OCI-LY7 (cell line): ENCODE measurements around the gene ADGRF3. TPM values are rescaled to one million over a fixed set of nuclear protein-coding genes. Genes with fewer than 3 reads are reported as not detected.

Experiments
- BruUV-seq: library from RNA; stranded (reverse); fragments of 400-500 nt; replicated peaks from 2 replicates; lab custom pipeline; 2021; lab: Mats Ljungman, UMichigan
- CTCF ChIA-PET: fragments of 300-600 bp; sonication (Branson Sonifier 250); formaldehyde crosslinking; loops from one replicate; lab custom pipeline; 2022; ENCODE audit warnings: antibody characterized with exemption; ENCODE audit not compliant: unreplicated experiment; lab: Charles Lee
- POLR2A ChIA-PET: fragments of 300-600 bp; sonication (Branson Sonifier 250); formaldehyde crosslinking; loops from one replicate; lab custom pipeline; 2022; ENCODE audit warnings: antibody characterized with exemption; lab: Charles Lee
- DNase-seq: peaks from one replicate; pipeline ENCODE4 v3.0.0-alpha.2; 2015; ENCODE audit warnings: low spot score
- H2AFZ ChIP-seq: fragments of 200-600 bp; sonication (generic), shearing (Covaris generic); 2 replicates; pipeline ENCODE4 v1.6.1; 2014; ENCODE audit warnings: mild to moderate bottlenecking, antibody characterized with exemption, low read length, moderate library complexity
- H3K27ac ChIP-seq: fragments of 200-600 bp; sonication (generic); 2 replicates; pipeline ENCODE4 v1.5.1; 2014; ENCODE audit warnings: mixed run types, low read depth, mild to moderate bottlenecking, moderate library complexity, low read length, inconsistent platforms; ENCODE audit not compliant: poor library complexity, severe bottlenecking
- H3K36me3 ChIP-seq: fragments of 200-600 bp; sonication (generic); 2 replicates; pipeline ENCODE4 v1.6.1; 2014; ENCODE audit warnings: mild to moderate bottlenecking, antibody characterized with exemption, low read length, moderate library complexity, mixed read lengths; ENCODE audit not compliant: insufficient read depth
- H3K4me1 ChIP-seq: fragments of 200-600 bp; sonication (generic); 2 replicates; pipeline ENCODE4 v1.5.1; 2014; ENCODE audit warnings: mild to moderate bottlenecking, low read length; ENCODE audit not compliant: insufficient read depth, poor library complexity, severe bottlenecking
- H3K4me2 ChIP-seq: fragments of 200-600 bp; sonication (generic); 2 replicates; pipeline ENCODE4 v1.6.1; 2014; ENCODE audit warnings: mild to moderate bottlenecking, low read length
- H3K4me3 ChIP-seq: fragments of 200-600 bp; sonication (generic); 2 replicates; pipeline ENCODE4 v1.5.1; 2014; ENCODE audit warnings: mild to moderate bottlenecking, low read depth, low read length; ENCODE audit not compliant: poor library complexity, severe bottlenecking
- H3K79me2 ChIP-seq: fragments of 200-600 bp; sonication (generic); 2 replicates; pipeline ENCODE4 v1.6.1; 2016; ENCODE audit warnings: low read depth, mild to moderate bottlenecking, low read length, moderate library complexity, mixed read lengths; ENCODE audit not compliant: insufficient read depth
- H3K9me2 ChIP-seq: fragments of 200-600 bp; sonication (generic); 2 replicates; pipeline ENCODE4 v1.6.1; 2016; ENCODE audit warnings: mild to moderate bottlenecking, low read length, mixed read lengths; ENCODE audit not compliant: insufficient read depth
- H3K9me3 ChIP-seq: fragments of 200-600 bp; sonication (generic); 2 replicates; pipeline ENCODE4 v1.6.1; 2014; ENCODE audit warnings: mild to moderate bottlenecking, mixed run types, low read length, mixed read lengths
- H4K20me1 ChIP-seq: fragments of 200-600 bp; sonication (generic); 2 replicates; pipeline ENCODE4 v1.6.1; 2014; ENCODE audit warnings: mild to moderate bottlenecking, antibody characterized with exemption, low read length, moderate library complexity, mixed read lengths; ENCODE audit not compliant: insufficient read depth
- CTCF ChIP-seq: fragments of 200-600 bp; sonication (generic); conservative IDR thresholded peaks from 2 replicates; pipeline ENCODE4 v1.5.1; 2014; ENCODE audit warnings: mild to moderate bottlenecking, antibody characterized with exemption, low read length, moderate library complexity, mixed read lengths
- EZH2phosphoT487 ChIP-seq: fragments of 200-600 bp; sonication (generic); IDR thresholded peaks from 2 replicates; pipeline ENCODE4 v1.6.1; 2018; ENCODE audit warnings: low read depth, borderline replicate concordance, mild to moderate bottlenecking, mixed run types, antibody characterized with exemption, low read length, moderate library complexity, mixed read lengths
- intact Hi-C: fragments of 100-400 bp; cut with micrococcal nuclease; formaldehyde crosslinking; loops from one replicate; pipeline ENCODE4 v1.10.0; 2022; ENCODE audit not compliant: unreplicated experiment
- total RNA-seq, 2 experiments: library from RNA; depleted of rRNA in 1 of 2; stranded (reverse); fragments of >200 nt in 1 of 2; shearing (Covaris generic) in 1 of 2; gene quantifications; 2 replicates each; pipeline ENCODE4 v1.2.3, GENCODE V29; 2014 to 2022

The ADGRF3 gene
- total RNA-seq, 2 experiments from 2014 or later: 3.8 to 4.7 TPM

GRCh38 chr2:26364669-26365068 is 18.1 kb upstream of the ADGRF3 start:
- Histone ChIP-seq H3K9me3 (no peaks in the 10 kb centered on the region; the same call in 1 of the 2 replicates), H3K9me2 (no peaks in the 10 kb centered on the region), H2AFZ (no peak overlapping the region), H3K27ac (no peak overlapping the region), H3K79me2 (peaks cover 58% of the 10 kb centered on the region; the same call in 1 of the 2 replicates), H3K4me1 (no peaks in the 10 kb centered on the region), H4K20me1 (peaks cover 9% of the 10 kb centered on the region), H3K36me3 (peaks cover 68% of the 10 kb centered on the region), H3K4me3 (no peak overlapping the region), H3K4me2 (no peak overlapping the region)
- DNase-seq: no peak
- CTCF ChIA-PET: no interaction called here
- POLR2A ChIA-PET: no interaction called here
- no TSS peak for BruUV-seq
- TF ChIP-seq EZH2phosphoT487 (no peak), CTCF (no peak)
- intact Hi-C loops: no loop called here

GRCh38 chr2:26363958-26364357 is 17.4 kb upstream of the ADGRF3 start:
- intact Hi-C loops: no loop called here
- POLR2A ChIA-PET: no interaction called here
- peaks cover 64% of the 10 kb centered on the region; the same call in 1 of the 2 replicates for H3K79me2 ChIP-seq

More at GRCh38 chr2:26363958-26364357, 17.4 kb upstream of the ADGRF3 start:
- no peaks in the 10 kb centered on the region for H3K9me2 ChIP-seq
- H3K36me3 ChIP-seq: peaks cover 61% of the 10 kb centered on the region
- CTCF ChIA-PET: no interaction called here
- H3K4me2 ChIP-seq: no peak overlapping the region
- H2AFZ ChIP-seq: no peak overlapping the region
- BruUV-seq: no TSS peak
- no peak overlapping the region for H3K4me3 ChIP-seq
- H3K4me1 ChIP-seq: no peaks in the 10 kb centered on the region
- H3K9me3 ChIP-seq: no peaks in the 10 kb centered on the region; the same call in 1 of the 2 replicates
- peaks cover 14% of the 10 kb centered on the region for H4K20me1 ChIP-seq
- TF ChIP-seq EZH2phosphoT487 (no peak), CTCF (no peak)
- no peak overlapping the region for H3K27ac ChIP-seq
- DNase-seq: no peak
